Measurements from ENCODE around the gene IFT52.

DNA sequence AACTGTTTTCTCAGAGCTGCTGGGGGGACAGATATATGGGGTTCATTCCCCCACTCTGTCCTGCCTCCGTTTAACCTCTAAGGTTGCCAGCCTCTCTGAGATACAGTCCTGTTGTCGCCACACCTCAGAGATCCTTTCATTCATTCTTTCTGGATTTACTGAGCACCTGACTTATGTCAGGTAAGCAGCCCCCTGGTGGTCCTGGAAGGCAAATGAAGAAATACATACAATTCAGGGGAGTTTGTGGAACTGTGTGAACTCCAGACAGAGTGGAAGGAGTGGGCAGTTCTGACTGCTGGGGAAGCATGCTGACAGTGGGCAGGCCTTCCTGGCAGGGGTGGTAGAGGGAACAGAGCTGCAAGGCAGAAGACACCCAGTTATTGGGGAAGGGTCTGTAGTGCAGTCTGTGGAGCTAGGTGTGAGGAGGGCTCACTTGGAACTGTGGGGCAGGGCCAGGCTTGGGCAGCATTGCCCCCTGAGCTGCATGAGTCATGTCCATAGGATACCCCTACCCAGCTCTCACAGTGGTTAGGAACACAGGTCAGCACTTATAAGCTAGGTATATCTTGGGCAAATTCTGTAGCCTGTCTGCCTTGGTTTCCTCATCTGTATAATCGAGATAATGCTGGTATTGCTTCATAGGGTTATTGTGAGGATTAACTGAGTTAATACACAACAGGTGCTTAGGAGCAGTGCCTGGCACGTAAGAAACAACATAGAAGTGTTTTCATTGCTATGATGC, 44.7 kb upstream of the IFT52 start:
- TF ChIP-seq, protein P1, sequence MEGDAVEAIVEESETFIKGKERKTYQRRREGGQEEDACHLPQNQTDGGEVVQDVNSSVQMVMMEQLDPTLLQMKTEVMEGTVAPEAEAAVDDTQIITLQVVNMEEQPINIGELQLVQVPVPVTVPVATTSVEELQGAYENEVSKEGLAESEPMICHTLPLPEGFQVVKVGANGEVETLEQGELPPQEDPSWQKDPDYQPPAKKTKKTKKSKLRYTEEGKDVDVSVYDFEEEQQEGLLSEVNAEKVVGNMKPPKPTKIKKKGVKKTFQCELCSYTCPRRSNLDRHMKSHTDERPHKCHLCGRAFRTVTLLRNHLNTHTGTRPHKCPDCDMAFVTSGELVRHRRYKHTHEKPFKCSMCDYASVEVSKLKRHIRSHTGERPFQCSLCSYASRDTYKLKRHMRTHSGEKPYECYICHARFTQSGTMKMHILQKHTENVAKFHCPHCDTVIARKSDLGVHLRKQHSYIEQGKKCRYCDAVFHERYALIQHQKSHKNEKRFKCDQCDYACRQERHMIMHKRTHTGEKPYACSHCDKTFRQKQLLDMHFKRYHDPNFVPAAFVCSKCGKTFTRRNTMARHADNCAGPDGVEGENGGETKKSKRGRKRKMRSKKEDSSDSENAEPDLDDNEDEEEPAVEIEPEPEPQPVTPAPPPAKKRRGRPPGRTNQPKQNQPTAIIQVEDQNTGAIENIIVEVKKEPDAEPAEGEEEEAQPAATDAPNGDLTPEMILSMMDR (IDR thresholded peaks at IDR 0.05), result no peak
- TF ChIP-seq POLR2A (IDR thresholded peaks at IDR 0.05), result no peak

All from body of pancreas (tissue), 4 donors.